HuH-7.5 (cell line): Measurements from ENCODE around the gene CPED1.
"Not testable (repeated sequence)": the region's sequence is repeated elsewhere in the genome, so short reads cannot be mapped to it uniquely, and the experiment has no call there.

ENCODE experiments used
- DNase-seq: peaks from one replicate; pipeline ENCODE4 v3.0.0; 2011; ENCODE audit warnings: low spot score

The CPED1 gene

GRCh38 chr7:120996988-120997345 is 8.5 kb downstream of the CPED1 start:
- DNase-seq = no peak

DNA sequence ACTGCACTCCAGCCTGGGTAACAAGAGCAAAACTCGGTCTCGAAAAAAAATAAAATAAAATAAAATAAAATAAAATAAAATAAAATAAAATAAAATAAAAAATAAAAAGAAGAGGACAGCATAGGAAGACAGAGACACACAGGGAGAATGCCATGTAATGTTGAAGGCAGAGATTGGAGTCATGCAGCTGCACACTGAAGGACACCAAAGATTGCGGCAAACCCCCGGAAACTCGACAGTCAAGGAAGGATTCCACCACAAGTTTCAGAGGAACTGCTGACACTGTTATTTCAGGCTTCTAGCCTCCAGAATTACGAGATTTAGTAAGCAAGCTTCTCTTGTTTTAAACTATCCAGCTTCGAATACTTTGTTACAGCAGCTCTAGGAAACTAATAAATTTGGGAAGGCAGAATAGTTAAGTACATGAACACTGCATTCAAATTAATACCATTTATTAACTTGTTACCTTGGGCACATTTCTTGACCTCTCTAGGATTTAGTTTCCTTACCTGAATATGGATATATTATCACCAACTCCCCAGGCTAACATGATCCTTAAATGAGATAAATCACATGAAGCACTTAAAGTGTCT is 9.5 kb downstream of the CPED1 start:
- DNase-seq = no peak

GRCh38 chr7:120998520-120998919 is 10.0 kb downstream of the CPED1 start:
- no peak for DNase-seq

DNA sequence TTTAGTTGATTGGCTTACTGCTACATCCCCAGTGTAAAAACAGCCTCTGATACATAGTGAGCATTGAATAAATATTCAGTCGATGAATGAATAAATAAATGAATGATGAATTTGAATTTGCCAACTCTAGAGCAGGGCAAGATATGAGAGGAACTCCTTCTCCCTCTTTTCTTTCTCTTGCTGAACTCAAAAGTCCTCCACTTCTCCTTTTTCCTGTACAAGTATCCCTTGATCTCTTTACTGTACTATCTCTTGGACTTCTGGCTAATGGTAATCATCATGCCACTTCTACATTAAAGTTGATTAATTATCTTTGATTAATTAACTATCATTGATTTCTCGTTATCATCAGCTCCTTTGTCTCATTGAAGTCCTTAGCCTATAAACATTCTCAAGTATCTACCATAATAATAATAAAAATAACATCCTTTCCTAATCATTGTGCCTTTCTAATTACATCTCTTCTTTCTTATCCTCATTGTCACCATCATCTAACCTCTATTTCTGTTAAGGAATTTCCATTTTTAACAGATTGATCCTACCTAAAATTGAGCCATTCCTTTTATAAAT is 10.6 kb downstream of the CPED1 start:
- no peak for DNase-seq

DNA sequence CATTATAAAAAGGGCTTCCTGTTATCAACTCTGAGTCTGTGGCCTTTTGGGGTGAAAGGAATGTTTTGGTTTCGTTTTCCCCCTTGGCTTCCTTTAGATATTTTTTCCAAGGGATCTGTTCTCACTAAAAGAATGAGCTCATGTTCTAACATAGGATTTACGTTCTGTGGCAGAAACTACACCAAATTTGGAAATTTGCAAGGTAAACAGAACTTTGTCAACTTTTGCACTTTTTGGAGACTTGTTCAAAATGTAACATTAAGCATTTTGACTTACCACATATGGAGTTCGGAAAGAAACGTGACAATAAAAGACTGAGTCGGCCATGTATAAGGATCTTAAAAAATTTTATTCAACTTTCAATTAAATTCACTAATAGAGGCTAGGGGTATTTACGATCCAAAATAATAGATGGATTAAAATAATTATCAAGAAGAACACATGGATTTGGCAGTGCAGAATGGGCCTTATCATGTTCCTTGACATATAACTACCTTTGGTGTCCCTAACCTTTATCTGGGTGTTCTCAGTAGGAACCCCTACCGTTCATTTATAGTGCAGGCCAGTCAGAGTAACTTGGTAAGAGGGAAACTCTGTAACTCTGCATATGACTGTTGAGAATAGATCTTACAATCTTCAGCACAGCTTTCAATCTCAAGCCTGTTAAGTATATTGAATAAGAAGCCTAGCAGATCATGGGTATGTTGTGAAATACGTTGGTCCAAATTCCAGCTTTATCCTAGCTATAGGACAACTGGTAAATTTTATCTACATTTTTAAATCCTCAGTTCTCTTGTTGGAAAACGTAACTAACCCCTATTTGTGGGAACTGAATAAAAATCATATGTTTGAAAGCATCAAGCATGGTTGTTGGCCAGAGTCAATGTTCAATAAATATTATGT is 11.8 kb downstream of the CPED1 start:
- DNase-seq = no peak

DNA sequence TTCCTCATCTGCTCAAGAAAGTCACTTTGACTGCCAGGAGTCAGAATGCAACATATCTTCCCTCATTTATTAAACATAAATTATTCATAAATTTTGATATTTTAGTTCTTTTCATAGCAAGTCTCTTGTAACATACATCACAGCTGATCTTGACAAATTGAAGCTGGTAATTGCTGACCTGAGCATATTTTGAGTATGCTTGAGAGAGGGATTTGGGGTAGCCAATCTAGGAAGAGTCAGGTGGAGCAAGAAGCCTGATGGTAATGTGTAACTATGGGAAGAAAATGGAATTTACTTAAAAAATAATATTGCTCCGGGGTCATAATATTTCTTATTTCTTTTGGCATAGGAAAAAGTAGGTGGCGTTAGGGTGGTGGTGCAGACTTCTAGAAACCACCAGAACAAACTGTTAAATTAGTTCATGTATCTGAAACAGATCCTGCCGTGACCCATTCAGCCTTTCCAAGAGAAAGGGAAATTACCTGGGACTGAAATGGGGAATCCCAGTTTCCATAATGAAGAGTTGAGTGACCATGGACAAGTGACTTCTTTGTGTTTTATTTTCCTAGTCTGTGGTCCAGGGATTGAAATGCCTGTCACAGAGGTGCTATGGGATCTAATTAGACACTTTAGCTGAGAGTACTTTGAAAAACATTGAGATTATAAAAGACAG is 12.9 kb downstream of the CPED1 start:
- no peak for DNase-seq

DNA sequence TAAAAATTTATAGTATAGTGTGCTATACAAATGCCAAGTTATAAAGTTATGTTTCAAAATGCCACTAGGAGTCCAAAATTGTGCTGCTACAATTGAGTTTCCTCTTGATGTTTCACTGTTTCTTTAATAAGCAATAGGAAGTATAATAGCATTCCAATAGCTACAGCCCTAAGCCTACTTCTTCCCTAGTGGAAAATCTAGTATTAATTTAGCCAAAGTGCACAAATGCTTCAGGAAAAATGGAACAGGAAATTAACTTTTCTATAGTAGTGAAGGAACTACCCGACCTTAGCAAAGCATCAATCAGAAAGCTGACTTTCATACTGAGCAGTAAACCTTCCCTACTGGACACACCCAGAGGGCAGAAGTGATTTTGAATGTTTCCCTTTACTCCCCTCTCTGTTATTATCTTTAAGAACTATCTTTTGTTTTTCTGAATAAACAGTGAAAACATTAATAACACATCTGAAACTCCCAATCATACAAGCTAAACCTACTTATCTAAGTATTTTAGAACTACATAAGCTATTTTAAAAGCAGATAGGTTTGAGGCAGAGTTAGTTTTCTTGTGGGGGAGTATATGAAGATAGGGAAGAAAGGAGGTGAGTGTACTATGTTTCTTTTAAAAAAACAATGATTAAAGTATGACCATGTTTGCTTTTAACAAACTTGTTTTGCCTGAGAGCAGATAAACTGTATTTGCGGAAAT is 13.7 kb downstream of the CPED1 start:
- DNase-seq = no peak

DNA sequence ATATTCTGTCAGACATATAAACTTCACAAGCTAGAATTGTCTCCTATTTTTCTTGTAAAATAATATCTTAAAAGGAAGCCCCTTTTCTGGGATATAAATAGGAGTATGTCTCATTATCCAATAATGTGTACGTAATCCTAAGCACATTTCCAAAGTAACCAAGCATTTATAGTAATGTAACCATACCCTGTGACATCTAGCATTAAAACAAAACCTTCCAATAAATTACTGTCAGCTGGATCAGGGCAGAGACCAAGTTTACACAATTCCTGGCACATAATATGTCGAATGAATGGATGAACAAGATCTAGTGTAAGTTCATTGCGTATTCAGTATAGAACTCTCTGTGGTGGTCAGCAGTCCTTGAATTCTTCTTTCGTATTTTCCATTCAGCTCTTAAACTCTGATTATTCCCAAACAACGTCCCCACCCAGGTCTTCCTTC is 14.3 kb downstream of the CPED1 start:
- no peak for DNase-seq

- DNase-seq = no peak
Observed at GRCh38 chr7:121003986-121004685, 15.6 kb downstream of the CPED1 start.

DNA sequence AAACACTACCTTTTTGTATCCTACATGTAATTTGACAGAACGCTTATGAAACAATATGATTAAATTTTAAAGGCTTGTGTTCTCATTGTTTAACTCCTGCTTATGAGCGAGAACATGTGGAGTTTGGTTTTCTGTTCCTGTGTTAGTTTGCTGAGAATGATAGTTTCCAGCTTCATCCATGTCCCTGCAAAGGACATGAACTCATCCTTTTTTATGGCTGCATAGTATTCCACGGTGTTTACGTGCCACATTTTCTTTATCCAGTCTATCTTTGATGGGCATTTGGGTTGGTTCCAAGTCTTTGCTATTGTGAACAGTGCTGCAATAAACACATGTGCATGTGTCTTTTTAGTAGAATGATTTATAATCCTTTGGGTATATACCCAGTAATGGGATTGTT is 16.5 kb downstream of the CPED1 start:
- DNase-seq = not testable (repeated sequence)

- DNase-seq = no peak
Observed at GRCh38 chr7:121005996-121006584, 17.6 kb downstream of the CPED1 start.

GRCh38 chr7:121006711-121007315 is 18.3 kb downstream of the CPED1 start:
- DNase-seq = no peak

GRCh38 chr7:121008816-121009215 is 20.3 kb downstream of the CPED1 start:
- no peak for DNase-seq

DNA sequence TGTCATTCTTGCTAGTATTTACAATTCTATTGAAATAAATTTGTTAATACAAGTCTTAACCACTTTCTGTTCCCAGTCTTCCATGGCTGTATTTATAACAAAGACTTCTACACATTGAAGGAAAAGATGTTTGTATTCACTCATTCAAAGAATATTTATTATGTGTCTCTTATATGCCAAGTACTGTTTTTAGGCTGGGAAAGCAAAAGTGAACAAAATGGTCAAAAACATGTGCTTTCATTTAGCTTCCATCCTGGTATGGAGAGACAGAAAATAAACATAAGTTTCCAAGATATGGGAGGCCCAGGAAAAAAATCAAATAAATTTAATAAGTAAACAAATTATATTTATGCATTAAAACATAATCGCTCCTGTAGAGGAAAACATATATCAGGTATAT is 22.9 kb downstream of the CPED1 start:
- DNase-seq = no peak

DNA sequence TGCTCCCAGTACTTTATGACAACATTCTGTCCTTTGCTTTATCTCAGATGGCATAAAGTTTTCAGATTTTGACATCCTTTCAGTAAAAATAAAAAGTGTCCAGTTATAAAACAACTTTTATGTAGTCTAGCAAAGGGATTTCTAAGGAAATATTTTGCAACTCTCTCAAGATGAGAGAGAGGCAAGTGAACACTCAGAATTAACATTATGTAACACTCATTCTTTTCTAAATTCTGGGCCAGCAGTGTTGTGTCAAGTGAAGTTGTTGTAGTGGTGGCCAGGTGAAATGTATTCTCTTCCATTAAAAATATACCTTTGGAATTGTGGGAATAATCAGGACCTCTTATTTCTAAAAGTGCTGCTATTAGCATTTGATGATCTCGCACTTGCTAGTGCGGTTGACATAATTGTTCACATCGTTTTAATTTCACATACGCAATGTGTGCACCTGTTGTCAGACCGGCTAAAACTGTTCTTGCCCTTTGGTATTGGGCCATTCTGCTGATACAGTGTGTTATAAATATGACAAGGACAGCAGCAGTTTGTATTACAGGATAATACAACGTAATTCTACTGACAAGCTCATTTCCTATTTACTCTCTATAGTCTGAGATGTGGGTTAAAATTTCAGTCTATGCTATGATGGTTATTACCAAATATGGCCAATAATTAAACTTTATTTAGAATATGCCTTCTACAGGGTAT is 23.8 kb downstream of the CPED1 start:
- DNase-seq = no peak

DNA sequence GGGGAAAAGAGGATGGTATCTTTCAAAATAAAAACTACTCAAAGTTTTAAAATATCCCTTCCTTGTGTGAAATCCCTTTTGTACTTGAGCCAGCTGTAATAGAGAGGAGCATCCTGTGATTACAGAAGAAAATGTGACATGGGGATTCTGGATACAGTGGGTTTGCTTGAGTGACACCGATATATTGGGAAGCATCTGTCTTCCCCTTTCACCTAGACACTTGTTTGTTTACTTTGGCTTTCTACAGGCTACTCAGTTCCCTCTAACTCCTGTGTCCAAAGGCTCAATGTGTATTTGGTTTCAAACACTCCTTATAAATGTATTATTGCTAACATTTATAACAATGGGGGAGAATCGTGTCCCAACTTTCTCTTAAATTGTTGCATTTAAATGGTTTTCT is 24.4 kb downstream of the CPED1 start:
- no peak for DNase-seq

DNA sequence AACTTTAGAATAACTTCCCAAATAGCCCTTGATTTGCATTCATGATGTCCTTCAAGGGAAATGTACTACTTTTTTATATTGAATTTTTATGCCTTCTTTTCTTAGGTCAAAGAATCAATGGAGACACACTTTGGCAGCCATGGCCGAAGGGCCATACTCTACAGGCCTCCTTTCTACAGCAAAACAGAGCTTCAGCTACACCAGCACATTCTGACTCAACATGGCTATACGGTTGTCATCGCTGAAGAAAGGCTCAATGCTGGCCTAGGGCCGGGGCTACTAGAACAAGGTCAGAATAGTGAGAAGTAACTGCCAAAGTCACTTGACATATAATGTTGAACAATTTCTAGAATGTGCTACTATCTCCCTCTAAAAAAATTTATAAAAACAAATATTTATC is 27.0 kb downstream of the CPED1 start:
- no peak for DNase-seq

GRCh38 chr7:121016966-121017365 is 28.5 kb downstream of the CPED1 start:
- no peak for DNase-seq

GRCh38 chr7:121017586-121017985 is 29.1 kb downstream of the CPED1 start:
- no peak for DNase-seq

DNA sequence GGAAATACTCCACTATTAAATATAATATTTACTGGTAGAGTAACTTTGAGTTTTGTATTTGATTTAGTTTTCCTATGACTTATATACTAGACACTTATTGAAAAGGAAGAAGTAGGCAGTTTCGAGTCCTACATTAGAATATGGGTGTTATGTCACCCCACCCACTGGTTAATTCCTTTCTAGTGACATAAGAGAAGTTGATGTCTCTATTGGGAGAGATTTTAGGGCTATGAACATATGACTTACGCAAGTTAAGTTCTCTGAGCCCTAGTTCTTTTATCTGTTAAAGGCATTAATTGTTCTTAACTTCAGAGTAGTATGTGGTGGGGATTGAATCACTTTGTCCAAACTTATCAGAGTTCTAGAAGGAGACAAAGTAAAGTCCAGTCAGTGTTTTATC is 30.5 kb downstream of the CPED1 start:
- DNase-seq = no peak
